SJSA1 (cell line): ENCODE data around the gene KRTAP6-1. TPM values are rescaled to one million over a fixed set of nuclear protein-coding genes. Genes with fewer than 3 reads are reported as not detected.

Source experiments
- total RNA-seq: library from RNA; depleted of rRNA; stranded (reverse); fragments of >200 nt; shearing (Covaris generic); gene quantifications from 2 replicates; pipeline ENCODE4 v1.2.3, GENCODE V29; 2014; rRNA removed

Gene KRTAP6-1
- total RNA-seq, 1 experiment from 2014 or later: not detected

Other genes starting within 250 kb of the KRTAP6-1 start
- gene KRTAP13-2, start 241.7 kb downstream of the KRTAP6-1 start, total RNA-seq: not detected in 2 replicates
- gene KRTAP13-1, start 217.9 kb downstream of the KRTAP6-1 start, total RNA-seq: not detected in 2 replicates
- not detected in 2 replicates for gene KRTAP13-3, start 188.0 kb downstream of the KRTAP6-1 start, total RNA-seq
- gene KRTAP13-4, start 183.7 kb downstream of the KRTAP6-1 start, total RNA-seq: not detected in 2 replicates
- gene KRTAP15-1, start 173.7 kb downstream of the KRTAP6-1 start, total RNA-seq: not detected in 2 replicates
- gene KRTAP19-1, start 133.6 kb downstream of the KRTAP6-1 start, total RNA-seq: not detected in 2 replicates
- not detected in 2 replicates for gene KRTAP19-2, start 126.5 kb downstream of the KRTAP6-1 start, total RNA-seq
- gene KRTAP19-3, start 121.9 kb downstream of the KRTAP6-1 start, total RNA-seq: not detected in 2 replicates
- not detected in 2 replicates for gene KRTAP19-4, start 116.8 kb downstream of the KRTAP6-1 start, total RNA-seq
- not detected in 2 replicates for gene KRTAP19-5, start 111.8 kb downstream of the KRTAP6-1 start, total RNA-seq
- gene KRTAP19-6, start 72.1 kb downstream of the KRTAP6-1 start, total RNA-seq: not detected in 2 replicates
- gene KRTAP19-7, start 52.6 kb downstream of the KRTAP6-1 start, total RNA-seq: not detected in 2 replicates
- not detected in 2 replicates for gene KRTAP22-2, start 23.5 kb downstream of the KRTAP6-1 start, total RNA-seq
- gene KRTAP6-3, start 21.5 kb downstream of the KRTAP6-1 start, total RNA-seq: not detected in 2 replicates
- gene KRTAP6-2, start 15.0 kb downstream of the KRTAP6-1 start, total RNA-seq: not detected in 2 replicates
- not detected in 2 replicates for gene KRTAP22-1, start 12.8 kb downstream of the KRTAP6-1 start, total RNA-seq
- gene KRTAP20-1, start 2.5 kb upstream of the KRTAP6-1 start, total RNA-seq: not detected in 2 replicates
- not detected in 2 replicates for gene KRTAP20-4, start 6.7 kb upstream of the KRTAP6-1 start, total RNA-seq
- gene KRTAP20-2, start 21.3 kb upstream of the KRTAP6-1 start, total RNA-seq: not detected in 2 replicates
- gene KRTAP20-3, start 28.9 kb upstream of the KRTAP6-1 start, total RNA-seq: not detected in 2 replicates
- gene KRTAP21-3, start 104.8 kb upstream of the KRTAP6-1 start, total RNA-seq: not detected in 2 replicates
- gene KRTAP21-2, start 133.3 kb upstream of the KRTAP6-1 start, total RNA-seq: not detected in 2 replicates
- gene KRTAP21-1, start 141.5 kb upstream of the KRTAP6-1 start, total RNA-seq: not detected in 2 replicates
- not detected in 2 replicates for gene KRTAP8-1, start 199.3 kb upstream of the KRTAP6-1 start, total RNA-seq
- not detected in 2 replicates for gene KRTAP7-1, start 215.8 kb upstream of the KRTAP6-1 start, total RNA-seq